Measurements from ENCODE around the gene CPT1C.

The CPT1C gene

DNA sequence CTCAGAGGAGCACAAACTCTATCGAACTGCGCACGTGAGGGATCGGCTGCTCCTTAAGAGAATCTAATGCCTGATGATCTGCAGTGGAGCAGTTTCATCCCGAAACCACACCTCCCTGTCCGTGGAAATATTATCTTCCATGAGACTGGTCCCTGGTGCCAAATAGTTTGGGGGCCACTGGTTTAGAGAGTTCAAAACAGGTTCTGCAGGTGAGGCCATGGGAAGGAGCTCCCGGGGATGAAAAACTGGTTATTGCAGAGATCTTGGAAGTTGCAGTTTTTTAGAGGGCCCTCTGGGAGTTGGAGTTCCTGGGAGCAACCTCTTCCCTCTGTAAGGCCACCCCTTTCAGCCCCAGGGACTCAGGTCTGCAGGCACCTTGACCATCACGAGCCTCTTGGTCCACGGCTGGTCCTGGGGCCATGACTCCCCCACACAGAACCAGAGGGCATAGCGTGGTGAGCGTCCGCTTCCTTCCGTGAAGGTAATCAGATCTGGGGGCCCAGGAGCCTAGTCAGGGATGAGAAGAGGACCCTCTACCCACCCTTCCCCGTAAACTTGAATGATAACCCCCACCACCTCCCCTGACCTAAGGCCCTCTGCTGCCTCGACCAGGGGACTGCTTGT is 30.5 kb upstream of the CPT1C start:
- DNase-seq (ENCODE audit: low read depth), result no peak

DNA sequence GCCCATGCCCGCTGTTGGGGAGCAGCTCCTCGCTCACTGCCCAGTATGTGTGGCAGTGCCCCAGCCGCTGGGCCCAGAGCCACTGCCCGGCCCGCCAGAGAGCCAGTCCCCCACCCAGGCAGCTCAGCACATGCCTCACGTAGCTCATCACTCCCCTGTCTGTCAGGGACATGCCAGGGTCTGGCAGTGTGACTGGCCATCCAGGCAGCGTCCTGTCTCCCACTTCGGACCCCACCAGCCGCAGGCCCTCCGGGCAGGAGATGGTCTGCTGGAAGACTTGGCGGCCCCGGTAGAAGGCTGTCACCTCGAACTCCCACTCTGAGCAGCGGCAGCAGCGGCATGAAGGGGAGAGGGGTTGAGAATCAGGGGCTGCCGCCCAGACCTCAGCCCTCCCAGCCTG is 28.9 kb upstream of the CPT1C start:
- DNase-seq (ENCODE audit: low read depth), result no peak

DNA sequence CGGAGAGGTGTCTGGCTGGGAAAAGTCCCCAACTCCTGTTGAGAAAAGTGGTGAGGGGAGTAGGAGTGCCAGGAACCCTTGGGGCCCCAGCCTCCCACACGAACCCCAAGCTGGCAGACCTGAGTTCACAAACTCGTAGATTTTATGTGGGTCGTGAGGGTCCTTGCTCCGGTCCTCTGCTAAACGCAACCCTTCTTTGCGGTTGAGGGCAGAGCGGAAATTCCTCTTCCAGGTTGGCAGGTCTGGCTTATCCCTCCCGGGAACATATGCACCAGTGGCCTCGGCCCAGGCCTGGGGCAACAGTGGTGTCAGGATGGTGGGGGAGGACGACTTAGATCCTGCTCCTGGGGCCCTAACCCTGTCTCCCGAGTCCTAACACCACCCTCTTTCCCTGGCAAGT is 27.7 kb upstream of the CPT1C start:
- DNase-seq (ENCODE audit: low read depth), result no peak

DNA sequence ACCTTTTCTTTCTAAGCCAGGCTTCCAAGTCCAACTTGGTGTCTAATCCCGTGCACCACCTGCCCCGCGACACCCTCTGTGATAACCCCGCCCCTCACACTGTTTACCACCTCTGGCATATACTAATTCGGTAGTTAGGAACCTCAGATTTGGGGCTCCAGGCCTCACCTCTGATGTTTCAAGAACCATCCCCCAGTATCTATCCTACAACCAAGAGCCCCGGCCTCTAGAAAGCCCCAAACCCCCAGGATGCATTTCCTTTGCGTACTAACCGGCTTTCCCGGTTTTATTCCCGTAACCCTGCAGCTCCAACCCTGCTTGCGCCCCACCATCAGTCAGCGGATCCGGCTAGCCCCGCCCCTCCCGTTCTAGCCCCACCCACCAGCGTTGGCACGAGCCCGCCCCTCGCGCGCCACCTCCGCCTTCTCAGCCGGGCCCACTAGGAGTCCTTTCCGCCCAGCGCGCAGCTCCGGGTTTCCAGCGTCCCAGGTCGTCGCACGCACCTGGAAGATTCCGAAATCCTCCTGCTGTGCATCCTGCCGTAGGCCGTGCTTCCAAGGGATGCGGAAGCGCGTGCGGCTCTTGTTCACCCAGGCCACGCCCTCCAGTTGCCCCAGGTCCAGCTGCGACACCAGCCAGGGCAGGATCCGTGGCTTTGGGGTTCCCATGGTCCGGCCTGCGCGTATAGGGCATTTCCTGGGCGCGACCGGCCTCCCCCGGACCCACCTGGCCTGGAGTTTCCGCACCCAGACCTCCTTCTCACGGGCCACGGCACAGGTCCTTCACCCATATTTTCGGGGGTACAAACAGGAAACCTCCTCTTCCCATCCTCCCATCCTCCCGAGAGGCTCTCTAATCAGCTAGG is 26.5 kb upstream of the CPT1C start:
- DNase-seq (ENCODE audit: low read depth), result peak; percentile 85

DNA sequence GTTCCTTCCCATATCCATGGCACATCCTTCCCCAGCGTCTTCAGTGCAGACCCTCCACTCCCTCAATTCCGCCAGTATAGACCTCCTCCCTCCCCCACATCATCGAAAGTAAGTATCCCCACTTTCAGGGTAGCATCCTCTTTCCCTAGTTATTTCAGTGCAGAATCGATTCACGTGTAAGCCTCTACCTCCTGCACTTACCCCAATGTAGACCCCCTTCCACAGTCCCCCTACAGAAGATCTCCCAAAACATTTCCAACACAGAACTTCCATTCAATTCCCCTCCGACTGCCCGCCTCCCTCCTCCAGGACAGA is 25.9 kb upstream of the CPT1C start:
- DNase-seq (ENCODE audit: low read depth), result no peak

DNA sequence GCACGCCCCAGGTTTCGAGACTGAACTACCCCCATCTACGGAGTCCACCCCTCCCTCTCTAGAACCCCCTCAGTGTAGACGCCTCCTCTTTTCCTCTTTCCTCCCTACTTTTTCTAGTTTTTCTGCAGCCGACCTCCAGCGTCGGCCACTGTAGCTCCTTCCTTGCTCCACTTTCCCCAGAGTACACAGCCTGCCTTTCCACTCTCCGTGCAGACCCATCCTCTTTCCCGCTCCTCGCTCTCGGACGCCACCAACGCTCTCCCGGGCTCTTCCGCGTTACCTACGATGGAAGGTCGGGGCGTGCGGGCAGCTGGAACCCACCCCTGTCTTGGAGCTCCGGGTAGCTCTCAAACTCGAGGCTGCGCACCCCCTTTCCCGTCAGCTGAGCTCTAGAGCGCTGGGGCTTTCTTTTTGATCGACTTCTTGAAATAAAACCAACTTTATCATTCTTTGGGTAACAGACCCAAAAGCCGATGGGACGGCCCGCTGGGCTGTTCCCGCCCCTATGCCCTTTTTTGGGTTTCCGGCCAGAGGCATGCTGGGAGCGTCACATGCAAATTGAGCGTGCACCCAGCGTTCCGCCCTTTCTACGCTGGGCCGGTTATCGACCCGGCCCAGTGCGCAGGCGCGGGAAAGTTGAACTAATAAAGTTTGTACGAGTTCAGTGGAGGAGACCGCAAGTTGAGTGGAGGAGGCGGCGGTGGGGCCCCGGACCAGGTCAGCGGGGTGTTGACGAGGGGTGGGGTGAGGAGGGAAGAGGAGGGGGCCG is 25.4 kb upstream of the CPT1C start, which contains the start of the genes BCL2L12 and IRF3:
Gene BCL2L12, plus strand, starts transcription at position 583 of the 769 bp plus-strand sequence. CDS start 760 bp downstream, outside the sequence.
Gene IRF3, minus strand, starts transcription at position 507 of the 769 bp plus-strand sequence. CDS start 1,019 bp downstream, outside the sequence.
- DNase-seq (ENCODE audit: low read depth), result peak; percentile 98

DNA sequence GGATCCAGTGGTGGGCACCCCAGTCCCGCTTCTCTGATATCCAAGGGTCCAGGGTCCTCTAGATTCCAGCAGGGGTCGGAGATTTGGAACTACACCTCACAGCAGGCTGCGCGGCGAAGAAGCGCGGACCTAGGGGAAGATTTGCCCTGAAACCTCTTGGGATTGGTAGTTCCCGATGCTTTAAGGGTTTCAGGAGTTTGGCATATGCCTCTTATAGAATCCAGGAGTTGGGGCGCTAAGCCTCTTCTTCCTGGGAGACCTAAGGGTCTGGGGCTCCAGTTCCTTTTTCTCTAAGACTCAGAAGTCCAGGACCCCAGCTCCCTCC is 24.8 kb upstream of the CPT1C start:
- no peak for DNase-seq (ENCODE audit: low read depth)

GRCh38 chr19:49667473-49667872 is 23.4 kb upstream of the CPT1C start:
- no peak for DNase-seq (ENCODE audit: low read depth)

DNA sequence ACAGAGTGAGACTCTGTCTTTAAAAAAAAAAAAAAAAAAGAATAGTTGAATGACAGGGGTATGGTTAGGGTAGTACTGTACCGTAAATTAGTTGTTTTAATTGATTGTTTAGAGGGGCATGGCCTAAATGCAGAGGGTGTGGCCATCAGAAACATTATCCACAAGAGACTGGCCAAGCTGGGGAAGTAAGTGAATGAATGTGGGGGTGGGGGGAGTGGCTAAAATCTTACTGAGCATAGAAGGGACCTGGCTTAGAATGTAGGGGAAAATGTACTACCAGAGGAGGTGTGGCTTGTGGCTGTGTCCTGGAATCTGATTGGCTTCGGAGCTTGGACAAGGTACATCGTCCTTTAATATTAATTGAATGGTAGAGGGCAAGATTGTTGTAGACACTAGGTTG is 21.4 kb upstream of the CPT1C start:
- no peak for DNase-seq (ENCODE audit: low read depth)

- DNase-seq (ENCODE audit: low read depth), result peak; percentile 67
Observed at GRCh38 chr19:49672131-49672919, 18.6 kb upstream of the CPT1C start.

DNA sequence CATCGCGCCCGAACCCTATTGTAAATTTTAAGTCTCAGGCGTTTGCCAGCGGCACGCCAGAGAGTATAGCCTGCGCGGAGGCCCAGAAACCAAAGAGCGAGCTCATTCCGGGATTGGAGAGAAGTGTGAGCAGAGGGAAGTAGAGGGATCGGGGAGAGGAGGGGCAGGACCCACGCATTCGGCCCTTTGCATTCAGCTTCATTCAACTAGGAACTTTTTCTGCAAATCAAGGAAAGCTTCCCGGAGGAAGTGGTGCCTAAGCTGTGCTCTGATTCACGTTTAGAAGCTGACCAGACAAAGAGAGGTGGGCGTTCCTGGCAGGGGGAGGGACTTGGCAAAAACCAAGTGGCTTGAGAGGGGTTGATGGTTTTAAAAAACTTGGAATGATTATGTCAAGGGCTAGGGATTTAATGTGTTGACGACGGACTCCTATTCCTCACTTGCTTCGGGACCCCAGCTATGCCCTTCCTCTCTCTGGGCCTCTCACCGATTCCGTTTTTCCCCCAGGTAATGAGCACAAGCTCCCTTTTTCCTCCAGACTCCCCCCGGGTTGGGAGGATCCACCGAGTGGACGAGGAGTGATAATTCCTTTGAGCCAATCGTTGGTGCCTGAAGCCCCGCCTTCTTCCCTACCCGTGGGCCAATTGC is 14.7 kb upstream of the CPT1C start:
- no peak for DNase-seq (ENCODE audit: low read depth)

DNA sequence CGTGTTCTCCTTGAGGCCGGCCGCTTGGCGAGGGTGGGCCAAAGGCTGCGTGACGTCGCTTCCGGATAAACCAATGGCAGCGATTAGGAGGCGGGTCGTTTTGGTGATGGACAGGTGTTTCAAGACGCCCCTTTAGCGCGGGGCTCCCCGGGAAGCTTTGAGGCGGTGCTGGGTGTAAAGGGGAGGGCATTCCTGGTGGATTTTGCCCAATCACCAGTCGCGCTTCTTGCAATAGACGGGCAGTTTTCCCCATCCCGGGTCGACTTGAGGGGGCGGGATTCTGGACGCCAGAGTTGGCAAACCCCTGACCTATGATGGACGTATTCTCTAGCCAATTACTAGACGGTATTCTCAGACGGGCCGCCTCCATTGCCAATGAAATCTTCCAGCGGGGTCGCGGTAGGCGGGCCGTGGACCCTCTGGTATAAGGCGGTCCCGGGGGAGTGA is 14.1 kb upstream of the CPT1C start:
- peak; percentile 97 for DNase-seq (ENCODE audit: low read depth)

DNA sequence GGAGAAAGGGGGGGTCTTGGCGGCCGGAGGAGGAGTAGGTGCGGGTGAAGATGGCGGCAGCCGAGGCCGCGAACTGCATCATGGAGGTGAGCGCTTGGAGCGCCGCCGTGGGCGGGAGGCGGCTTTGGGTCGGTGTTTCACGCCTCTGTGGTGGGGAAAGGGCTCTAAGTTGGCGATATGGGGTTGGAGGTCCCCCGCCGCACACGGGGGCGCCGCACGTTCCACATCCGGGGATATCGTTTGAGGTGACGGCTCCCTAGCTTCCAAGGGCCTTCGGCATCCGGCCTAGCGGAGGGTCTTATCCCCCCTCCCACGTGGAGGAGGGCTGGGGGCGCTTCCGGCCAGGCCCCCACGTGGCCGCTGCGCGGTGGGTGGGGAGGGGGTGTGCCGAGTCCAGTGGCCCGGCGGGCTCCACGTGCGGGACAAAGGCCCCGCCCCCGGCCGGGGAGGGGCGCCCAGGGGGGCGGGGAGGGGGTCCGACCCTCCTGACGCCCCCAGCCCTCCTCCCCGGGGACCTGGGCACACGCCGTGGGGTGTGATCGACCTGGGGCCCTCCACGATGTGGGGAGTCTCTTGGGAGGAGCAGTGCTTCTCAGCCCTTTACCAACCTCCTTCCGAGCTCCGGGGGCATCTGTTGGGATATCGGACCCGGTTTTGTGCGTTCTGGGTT is 13.6 kb upstream of the CPT1C start, which contains the start of gene PRMT1:
Gene PRMT1, plus strand, starts transcription at position 41 of the 670 bp plus-strand sequence. Its CDS starts 10 bp downstream, at position 51.
- peak; percentile 39 for DNase-seq (ENCODE audit: low read depth)

DNA sequence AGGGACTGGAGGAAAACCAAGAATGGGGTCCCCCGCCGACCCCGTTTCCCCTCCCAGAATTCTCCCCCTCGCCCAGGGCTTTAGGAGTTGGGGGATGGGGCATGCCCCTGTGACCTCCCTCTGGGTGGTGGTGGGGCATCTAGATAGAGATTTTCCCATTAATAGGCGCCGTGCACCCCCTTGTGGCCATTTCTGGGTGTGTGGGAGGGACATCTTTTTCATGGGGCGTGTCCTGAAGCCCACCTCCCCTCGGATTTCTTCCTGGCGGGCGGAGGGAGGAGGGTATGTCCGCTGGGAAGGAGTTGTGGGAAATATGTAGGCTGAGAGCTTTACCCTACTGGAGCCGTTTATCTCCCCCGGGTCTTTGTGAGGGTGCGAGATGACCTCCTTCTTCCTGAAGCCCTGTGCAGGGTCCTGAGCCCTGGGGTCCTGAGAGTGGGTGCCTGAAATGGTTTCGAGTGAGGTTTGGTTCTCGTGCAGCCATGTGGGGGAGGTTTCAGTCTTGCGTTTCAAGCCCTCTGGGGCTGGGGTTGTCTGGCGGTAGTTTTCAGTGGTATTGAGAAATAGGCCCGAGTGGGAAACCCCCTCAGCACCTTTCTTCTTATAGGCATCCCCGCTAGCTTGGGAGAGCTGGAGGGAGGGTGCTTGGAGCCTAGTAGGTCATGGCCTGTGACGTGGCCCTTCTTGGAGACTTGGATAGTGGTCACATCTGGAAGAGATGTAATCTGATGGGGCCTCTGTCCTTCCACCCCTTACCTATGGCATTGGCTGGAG is 12.8 kb upstream of the CPT1C start:
- peak; percentile 69 for DNase-seq (ENCODE audit: low read depth)

GRCh38 chr19:49678985-49679770 is 11.7 kb upstream of the CPT1C start:
- DNase-seq (ENCODE audit: low read depth), result no peak

GRCh38 chr19:49679771-49680413 is 11.0 kb upstream of the CPT1C start:
- no peak for DNase-seq (ENCODE audit: low read depth)

DNA sequence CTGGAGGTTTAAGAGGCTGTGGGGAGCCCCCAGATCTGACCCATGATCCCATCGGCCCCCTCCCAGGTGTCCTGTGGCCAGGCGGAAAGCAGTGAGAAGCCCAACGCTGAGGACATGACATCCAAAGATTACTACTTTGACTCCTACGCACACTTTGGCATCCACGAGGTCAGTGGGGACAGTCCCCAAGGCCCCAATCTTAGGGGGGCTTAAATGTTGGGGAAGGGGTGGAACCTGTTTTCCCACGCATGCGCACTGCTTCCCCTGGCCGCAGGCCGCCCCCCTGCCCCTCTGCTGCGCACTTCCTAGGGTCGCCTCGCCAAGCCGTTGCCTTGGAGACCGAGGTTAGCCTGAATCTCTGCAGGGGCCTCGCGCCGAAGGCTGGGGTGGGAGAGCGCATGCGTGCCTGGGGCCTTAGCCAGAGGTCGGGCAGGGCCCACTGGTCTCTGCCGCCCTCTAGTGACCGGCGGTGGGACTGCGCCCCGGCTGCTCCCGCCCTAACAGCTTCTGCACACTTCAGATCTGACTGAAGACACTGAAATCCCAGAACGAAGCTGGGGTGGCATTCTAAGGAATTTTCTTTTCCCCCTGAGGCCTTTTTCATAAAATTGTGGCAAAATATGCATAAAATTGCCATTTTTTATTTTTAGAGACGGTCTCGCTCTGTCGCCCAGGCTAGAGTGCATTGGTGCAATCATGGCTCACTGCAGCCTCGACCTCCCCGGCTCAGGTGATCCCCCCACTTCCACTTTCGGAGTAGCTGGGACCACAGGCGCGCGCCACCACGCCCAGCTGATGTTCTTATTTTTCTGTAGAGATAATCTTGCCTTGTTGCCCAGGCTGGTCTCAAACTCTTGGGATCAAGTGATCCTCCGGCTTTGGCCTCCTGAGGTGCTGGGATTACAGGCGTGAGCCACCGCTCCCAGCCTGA is 10.2 kb upstream of the CPT1C start:
- DNase-seq (ENCODE audit: low read depth), result peak; percentile 88

DNA sequence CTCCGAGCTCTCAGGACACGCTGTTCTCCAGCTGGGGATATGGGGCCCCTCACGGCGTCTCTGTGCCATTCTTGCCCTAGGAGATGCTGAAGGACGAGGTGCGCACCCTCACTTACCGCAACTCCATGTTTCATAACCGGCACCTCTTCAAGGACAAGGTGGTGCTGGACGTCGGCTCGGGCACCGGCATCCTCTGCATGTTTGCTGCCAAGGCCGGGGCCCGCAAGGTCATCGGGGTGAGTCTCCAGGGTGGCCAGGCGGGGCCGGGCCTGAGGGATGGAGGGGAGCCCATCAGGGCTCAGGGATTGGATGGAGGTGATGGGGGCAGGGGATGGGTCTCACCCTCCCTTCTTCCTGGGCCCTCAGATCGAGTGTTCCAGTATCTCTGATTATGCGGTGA is 9.1 kb upstream of the CPT1C start:
- DNase-seq (ENCODE audit: low read depth), result no peak

All from stimulated activated CD4-positive, alpha-beta T cell treated with anti-CD3 and anti-CD28 coated beads, Interleukin-2, amount 100 ng/mL, for 4 hours (primary cell).